HepG2 (cell line): ENCODE results near the gene SRSF1. TPM values are rescaled to one million over a fixed set of nuclear protein-coding genes. Genes with fewer than 3 reads are reported as not detected.

Experiments used
- ATAC-seq: fragments of 200-7000 bp; cut with Tn5 transposase; 3 replicates; pipeline ENCODE4 v1.9.1; 2020; ENCODE audit warnings: mild to moderate bottlenecking, moderate library complexity
- BruUV-seq: library from RNA; stranded (reverse); fragments of 400-500 nt; replicated peaks from 2 replicates; lab custom pipeline; 2021; lab: Mats Ljungman, UMichigan
- CTCF ChIA-PET: fragments of 300-600 bp; formaldehyde crosslinking; extraction: SDS; loops from one replicate; lab custom pipeline; 2021; ENCODE audit warnings: low total read pairs, inconsistent platforms, low intra/inter-chr PET ratio; lab: Yijun Ruan, JAX
- POLR2A ChIA-PET: fragments of 350-600 bp; sonication (Branson Sonifier 250); formaldehyde crosslinking; loops from one replicate; lab custom pipeline; 2020; ENCODE audit warnings: antibody characterized with exemption, inconsistent platforms; lab: Yijun Ruan, JAX
- DNase-seq: peaks from one replicate; pipeline ENCODE4 v3.0.0-alpha.2; 2015; ENCODE audit warnings: low spot score
- FAIRE-seq: peaks from 3 replicates; lab custom pipeline; 2011; peaks lifted over from hg19 to GRCh38; lab: Jason Lieb, UNC
- H2AFZ ChIP-seq: one replicate; pipeline ENCODE4 v1.6.1; 2011; ENCODE audit warnings: low read length, inconsistent platforms
- H3K27ac ChIP-seq: fragments of 300-600 bp; 3 replicates; pipeline ENCODE4 v1.8.0; 2011; ENCODE audit warnings: mixed run types, mild to moderate bottlenecking, mixed read lengths, low read length, inconsistent platforms; ENCODE audit not compliant: insufficient read depth; ENCODE audit errors: extremely low read length
- H3K27me3 ChIP-seq, 2 experiments: fragments of 200-600 bp in 1 of 2; 2 replicates in 1 of 2; 3 replicates in 1 of 2; pipeline versions ENCODE4 v1.6.0 to v1.8.0; 2011; ENCODE audit warnings: low read length in 2 of 2, mild to moderate bottlenecking in 2 of 2, moderate library complexity in 2 of 2, inconsistent platforms in 1 of 2; ENCODE audit not compliant: insufficient read depth in 2 of 2, control insufficient read depth in 1 of 2
- H3K36me3 ChIP-seq, 2 experiments: fragments of 200-600 bp in 1 of 2; replicated peaks in 1 of 2; 2 replicates in 1 of 2; 3 replicates in 1 of 2; pipeline versions ENCODE4 v1.5.1 to v1.8.0; 2011; ENCODE audit warnings: low read length in 2 of 2, inconsistent platforms in 1 of 2; ENCODE audit not compliant: insufficient read depth in 2 of 2, control insufficient read depth in 1 of 2
- H3K4me1 ChIP-seq: 2 replicates; pipeline ENCODE4 v1.5.1; 2012; ENCODE audit warnings: low read length, inconsistent platforms; ENCODE audit not compliant: insufficient read depth
- H3K4me2 ChIP-seq: 2 replicates; pipeline ENCODE4 v1.6.0; 2011; ENCODE audit warnings: low read depth, low read length, inconsistent platforms
- H3K4me3 ChIP-seq, 3 experiments: fragments of 200-600 bp in 1 of 3; sonication (generic), shearing (Covaris generic) in 1 of 3; replicated peaks in 1 of 3; 2 replicates each; pipeline ENCODE4 v1.5.1; 2011 to 2016; ENCODE audit warnings: low read length in 3 of 3, inconsistent platforms in 2 of 3, low read depth in 2 of 3, mild to moderate bottlenecking in 2 of 3, control low read depth in 1 of 3, mixed read lengths in 1 of 3; ENCODE audit not compliant: insufficient read depth in 1 of 3
- H3K79me2 ChIP-seq: one replicate; pipeline ENCODE4 v1.6.1; 2011; ENCODE audit warnings: low read length, inconsistent platforms; ENCODE audit not compliant: insufficient read depth
- H3K9ac ChIP-seq: 2 replicates; pipeline ENCODE4 v1.6.0; 2011; ENCODE audit warnings: mild to moderate bottlenecking, low read depth, low read length, inconsistent platforms; ENCODE audit not compliant: insufficient read depth
- H3K9me3 ChIP-seq: 2 replicates; pipeline ENCODE4 v1.5.1; 2012; ENCODE audit warnings: mild to moderate bottlenecking, low read length
- H4K20me1 ChIP-seq: 2 replicates; pipeline ENCODE4 v1.6.0; 2011; ENCODE audit warnings: inconsistent platforms, mild to moderate bottlenecking, low read length, moderate library complexity; ENCODE audit not compliant: insufficient read depth
- DNMT3B ChIP-seq: conservative IDR thresholded peaks from 2 replicates; pipeline ENCODE4 v1.6.1; 2016; ENCODE audit warnings: missing biosample characterization, control low read depth
- ELF4 ChIP-seq: sonication (generic); formaldehyde crosslinking; IDR thresholded peaks from 2 replicates; pipeline ENCODE4 v1.5.0; 2020; ENCODE audit warnings: missing genetic modification reagents, mild to moderate bottlenecking, moderate library complexity, borderline replicate concordance
- MAFG ChIP-seq: sonication (generic); formaldehyde crosslinking; IDR thresholded peaks from 2 replicates; pipeline ENCODE4 v1.5.1; 2020; ENCODE audit warnings: mild to moderate bottlenecking, missing genetic modification reagents
- MTA1 ChIP-seq: sonication (generic); formaldehyde crosslinking; IDR thresholded peaks from 2 replicates; pipeline ENCODE4 v1.4.0; 2020; ENCODE audit warnings: missing genetic modification reagents, mild to moderate bottlenecking, borderline replicate concordance
- TOE1 ChIP-seq: sonication (generic); formaldehyde crosslinking; IDR thresholded peaks from 2 replicates; pipeline ENCODE4 v1.4.0; 2020; ENCODE audit warnings: mild to moderate bottlenecking, missing genetic modification reagents
- TRIM24 ChIP-seq: sonication (generic); formaldehyde crosslinking; IDR thresholded peaks from 2 replicates; pipeline ENCODE4 v1.8.0; 2022; ENCODE audit warnings: mild to moderate bottlenecking, missing genetic modification reagents
- in situ Hi-C: cut with HindIII; loops from 2 replicates; pipeline ENCODE4 v1.10.0; 2017; ENCODE audit warnings: low pct_unique_long_range_greater_than_20kb; ENCODE audit not compliant: extremely low pct_ligation_motif_present
- intact Hi-C: fragments of 100-400 bp; cut with micrococcal nuclease; formaldehyde crosslinking; loops from one replicate; pipeline ENCODE4 v1.10.0; 2022; ENCODE audit not compliant: unreplicated experiment
- polyA plus RNA-seq, 8 experiments: library from polyadenylated mRNA; depleted of rRNA in 3 of 8; stranded (reverse) in 7 of 8; unstranded in 1 of 8; fragments of >200 nt; fragmentation: Illumina TruSeq in 4 of 8; extraction: Trizol in 4 of 8; gene quantifications; 2 replicates each; pipeline versions ENCODE4 v1.2.1 to v1.2.3, GENCODE V29; 2011 to 2016; ENCODE audit warnings: low read depth in 4 of 8, missing spikeins in 1 of 8, mixed read lengths in 1 of 8; ENCODE audit not compliant: insufficient read depth in 1 of 8
- total RNA-seq, 5 experiments: library from RNA; depleted of rRNA; stranded (reverse); fragments of >200 nt; fragmentation: Illumina TruSeq; extraction: Trizol; gene quantifications; 2 replicates each; pipeline ENCODE4 v1.2.3, GENCODE V29; 2016; ENCODE audit warnings: low read depth in 1 of 5
- TF ChIP-seq, protein P1 (sequence below): fragments of 450-650 bp; IDR thresholded peaks from 2 replicates; pipeline ENCODE4 v1.6.1; 2017
- TF ChIP-seq, protein P2 (sequence below): sonication (generic); formaldehyde crosslinking; IDR thresholded peaks from 2 replicates; pipeline ENCODE4 v1.9.0; 2021; ENCODE audit warnings: mild to moderate bottlenecking, missing genetic modification reagents
- TF ChIP-seq, protein P3 (sequence below): sonication (generic); formaldehyde crosslinking; IDR thresholded peaks from 2 replicates; pipeline ENCODE4 v1.4.0; 2020; ENCODE audit warnings: missing genetic modification reagents, borderline replicate concordance

Gene SRSF1
- total and polyA plus RNA-seq, 2 of the 13 experiments (the other 11 are each of a cell fraction or from before 2014, with no cell fraction given) = 142 to 445 TPM

DNA sequence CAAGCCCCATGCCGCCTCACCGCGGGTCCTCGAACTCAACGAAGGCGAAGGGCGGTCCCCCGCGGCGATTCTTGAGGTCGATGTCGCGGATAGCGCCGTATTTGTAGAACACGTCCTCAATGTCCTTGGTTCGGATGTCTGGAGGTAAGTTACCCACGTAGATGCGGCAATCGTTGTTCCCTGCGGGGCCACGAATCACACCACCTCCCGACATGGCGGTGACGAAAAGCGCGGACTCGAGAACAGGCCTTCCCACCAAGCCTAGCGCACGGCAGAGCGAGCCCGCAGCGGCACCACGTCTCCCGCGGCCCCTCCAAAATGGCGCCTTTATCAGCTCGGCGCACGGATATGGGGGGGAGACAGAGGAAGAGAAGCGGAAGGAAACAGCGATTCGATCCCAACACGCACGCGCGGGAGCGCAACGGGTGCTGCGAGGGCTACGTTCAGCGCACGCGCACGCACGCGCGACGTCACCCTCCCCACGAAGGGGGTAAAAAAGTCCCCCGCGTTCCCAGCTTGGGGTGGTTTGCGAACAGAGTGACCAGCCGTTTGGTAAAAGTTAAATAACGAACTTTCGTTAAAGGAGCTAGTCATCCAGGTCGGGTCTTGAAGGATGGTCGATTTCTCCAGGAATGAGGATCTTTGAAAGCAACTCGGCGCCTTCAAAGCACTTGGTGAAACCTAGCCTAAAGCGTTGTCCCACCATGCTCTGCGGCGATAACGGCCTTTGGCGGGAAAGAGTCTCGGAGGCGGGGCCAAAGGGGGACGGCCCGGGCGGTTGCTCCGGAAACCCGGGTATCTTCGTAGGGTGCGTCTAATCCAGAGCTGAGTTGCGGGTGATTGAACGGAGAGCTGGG, at the start of gene SRSF1 (continued):
- no peak; the same call in none of the 2 replicates for TF ChIP-seq DNMT3B (CRISPR knock-in tag)
- TF ChIP-seq, protein P1, sequence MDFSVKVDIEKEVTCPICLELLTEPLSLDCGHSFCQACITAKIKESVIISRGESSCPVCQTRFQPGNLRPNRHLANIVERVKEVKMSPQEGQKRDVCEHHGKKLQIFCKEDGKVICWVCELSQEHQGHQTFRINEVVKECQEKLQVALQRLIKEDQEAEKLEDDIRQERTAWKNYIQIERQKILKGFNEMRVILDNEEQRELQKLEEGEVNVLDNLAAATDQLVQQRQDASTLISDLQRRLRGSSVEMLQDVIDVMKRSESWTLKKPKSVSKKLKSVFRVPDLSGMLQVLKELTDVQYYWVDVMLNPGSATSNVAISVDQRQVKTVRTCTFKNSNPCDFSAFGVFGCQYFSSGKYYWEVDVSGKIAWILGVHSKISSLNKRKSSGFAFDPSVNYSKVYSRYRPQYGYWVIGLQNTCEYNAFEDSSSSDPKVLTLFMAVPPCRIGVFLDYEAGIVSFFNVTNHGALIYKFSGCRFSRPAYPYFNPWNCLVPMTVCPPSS = no peak

DNA sequence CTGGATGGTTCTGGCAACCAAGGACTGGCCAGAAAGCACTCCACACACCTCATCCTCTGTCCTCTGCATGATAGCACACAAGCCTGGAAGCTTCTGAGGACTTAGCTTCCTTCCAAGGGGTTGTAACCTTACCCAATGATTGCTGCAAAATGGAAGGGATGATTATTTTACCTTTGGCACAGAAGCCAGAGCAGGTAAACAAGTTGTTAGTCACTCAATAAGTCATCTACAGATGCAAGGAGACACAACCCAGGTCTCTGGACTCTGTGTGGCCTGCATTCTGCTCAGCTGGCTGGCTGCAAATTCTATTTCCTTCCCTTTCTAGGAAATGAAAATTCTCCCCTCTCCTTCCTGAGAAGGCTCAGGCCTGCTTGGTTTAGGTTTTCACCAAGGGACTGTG, 49.4 kb upstream of the SRSF1 start:
- Histone ChIP-seq H3K4me2 (no peak overlapping the region), H3K4me3 (no peak overlapping the region), H3K79me2 (no peaks in the 10 kb centered on the region), H3K36me3 (no peaks in the 10 kb centered on the region), H4K20me1 (no peaks in the 10 kb centered on the region), H3K4me1 (peaks cover 5% of the 10 kb centered on the region; the same call in 1 of the 2 replicates), H3K27ac (no peak overlapping the region), H3K27me3 (peaks cover 4 to 23% of the 10 kb centered on the region in 2 experiments), H3K9ac (no peak overlapping the region), H3K9me3 (no peaks in the 10 kb centered on the region), H2AFZ (no peak overlapping the region)
- ChIA-PET CTCF (no interaction called here), POLR2A (no interaction called here)
- no peak for DNase-seq
- intact Hi-C loops (no loop called here), in situ Hi-C loops (no loop called here)
- no peak for FAIRE-seq
- no peak for ATAC-seq
- BruUV-seq = no TSS peak
- no peak for TF ChIP-seq TRIM24 (CRISPR knock-in tag)
- TF ChIP-seq, protein P2, sequence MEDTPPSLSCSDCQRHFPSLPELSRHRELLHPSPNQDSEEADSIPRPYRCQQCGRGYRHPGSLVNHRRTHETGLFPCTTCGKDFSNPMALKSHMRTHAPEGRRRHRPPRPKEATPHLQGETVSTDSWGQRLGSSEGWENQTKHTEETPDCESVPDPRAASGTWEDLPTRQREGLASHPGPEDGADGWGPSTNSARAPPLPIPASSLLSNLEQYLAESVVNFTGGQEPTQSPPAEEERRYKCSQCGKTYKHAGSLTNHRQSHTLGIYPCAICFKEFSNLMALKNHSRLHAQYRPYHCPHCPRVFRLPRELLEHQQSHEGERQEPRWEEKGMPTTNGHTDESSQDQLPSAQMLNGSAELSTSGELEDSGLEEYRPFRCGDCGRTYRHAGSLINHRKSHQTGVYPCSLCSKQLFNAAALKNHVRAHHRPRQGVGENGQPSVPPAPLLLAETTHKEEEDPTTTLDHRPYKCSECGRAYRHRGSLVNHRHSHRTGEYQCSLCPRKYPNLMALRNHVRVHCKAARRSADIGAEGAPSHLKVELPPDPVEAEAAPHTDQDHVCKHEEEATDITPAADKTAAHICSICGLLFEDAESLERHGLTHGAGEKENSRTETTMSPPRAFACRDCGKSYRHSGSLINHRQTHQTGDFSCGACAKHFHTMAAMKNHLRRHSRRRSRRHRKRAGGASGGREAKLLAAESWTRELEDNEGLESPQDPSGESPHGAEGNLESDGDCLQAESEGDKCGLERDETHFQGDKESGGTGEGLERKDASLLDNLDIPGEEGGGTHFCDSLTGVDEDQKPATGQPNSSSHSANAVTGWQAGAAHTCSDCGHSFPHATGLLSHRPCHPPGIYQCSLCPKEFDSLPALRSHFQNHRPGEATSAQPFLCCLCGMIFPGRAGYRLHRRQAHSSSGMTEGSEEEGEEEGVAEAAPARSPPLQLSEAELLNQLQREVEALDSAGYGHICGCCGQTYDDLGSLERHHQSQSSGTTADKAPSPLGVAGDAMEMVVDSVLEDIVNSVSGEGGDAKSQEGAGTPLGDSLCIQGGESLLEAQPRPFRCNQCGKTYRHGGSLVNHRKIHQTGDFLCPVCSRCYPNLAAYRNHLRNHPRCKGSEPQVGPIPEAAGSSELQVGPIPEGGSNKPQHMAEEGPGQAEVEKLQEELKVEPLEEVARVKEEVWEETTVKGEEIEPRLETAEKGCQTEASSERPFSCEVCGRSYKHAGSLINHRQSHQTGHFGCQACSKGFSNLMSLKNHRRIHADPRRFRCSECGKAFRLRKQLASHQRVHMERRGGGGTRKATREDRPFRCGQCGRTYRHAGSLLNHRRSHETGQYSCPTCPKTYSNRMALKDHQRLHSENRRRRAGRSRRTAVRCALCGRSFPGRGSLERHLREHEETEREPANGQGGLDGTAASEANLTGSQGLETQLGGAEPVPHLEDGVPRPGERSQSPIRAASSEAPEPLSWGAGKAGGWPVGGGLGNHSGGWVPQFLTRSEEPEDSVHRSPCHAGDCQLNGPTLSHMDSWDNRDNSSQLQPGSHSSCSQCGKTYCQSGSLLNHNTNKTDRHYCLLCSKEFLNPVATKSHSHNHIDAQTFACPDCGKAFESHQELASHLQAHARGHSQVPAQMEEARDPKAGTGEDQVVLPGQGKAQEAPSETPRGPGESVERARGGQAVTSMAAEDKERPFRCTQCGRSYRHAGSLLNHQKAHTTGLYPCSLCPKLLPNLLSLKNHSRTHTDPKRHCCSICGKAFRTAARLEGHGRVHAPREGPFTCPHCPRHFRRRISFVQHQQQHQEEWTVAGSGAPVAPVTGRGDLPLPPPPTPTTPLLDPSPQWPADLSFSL = no peak
- TF ChIP-seq ELF4 (CRISPR knock-in tag) = no peak
- TF ChIP-seq MTA1 = no peak
- TF ChIP-seq MAFG (CRISPR knock-in tag) = no peak
- TF ChIP-seq TOE1 (CRISPR knock-in tag) = no peak
- TF ChIP-seq, protein P3, sequence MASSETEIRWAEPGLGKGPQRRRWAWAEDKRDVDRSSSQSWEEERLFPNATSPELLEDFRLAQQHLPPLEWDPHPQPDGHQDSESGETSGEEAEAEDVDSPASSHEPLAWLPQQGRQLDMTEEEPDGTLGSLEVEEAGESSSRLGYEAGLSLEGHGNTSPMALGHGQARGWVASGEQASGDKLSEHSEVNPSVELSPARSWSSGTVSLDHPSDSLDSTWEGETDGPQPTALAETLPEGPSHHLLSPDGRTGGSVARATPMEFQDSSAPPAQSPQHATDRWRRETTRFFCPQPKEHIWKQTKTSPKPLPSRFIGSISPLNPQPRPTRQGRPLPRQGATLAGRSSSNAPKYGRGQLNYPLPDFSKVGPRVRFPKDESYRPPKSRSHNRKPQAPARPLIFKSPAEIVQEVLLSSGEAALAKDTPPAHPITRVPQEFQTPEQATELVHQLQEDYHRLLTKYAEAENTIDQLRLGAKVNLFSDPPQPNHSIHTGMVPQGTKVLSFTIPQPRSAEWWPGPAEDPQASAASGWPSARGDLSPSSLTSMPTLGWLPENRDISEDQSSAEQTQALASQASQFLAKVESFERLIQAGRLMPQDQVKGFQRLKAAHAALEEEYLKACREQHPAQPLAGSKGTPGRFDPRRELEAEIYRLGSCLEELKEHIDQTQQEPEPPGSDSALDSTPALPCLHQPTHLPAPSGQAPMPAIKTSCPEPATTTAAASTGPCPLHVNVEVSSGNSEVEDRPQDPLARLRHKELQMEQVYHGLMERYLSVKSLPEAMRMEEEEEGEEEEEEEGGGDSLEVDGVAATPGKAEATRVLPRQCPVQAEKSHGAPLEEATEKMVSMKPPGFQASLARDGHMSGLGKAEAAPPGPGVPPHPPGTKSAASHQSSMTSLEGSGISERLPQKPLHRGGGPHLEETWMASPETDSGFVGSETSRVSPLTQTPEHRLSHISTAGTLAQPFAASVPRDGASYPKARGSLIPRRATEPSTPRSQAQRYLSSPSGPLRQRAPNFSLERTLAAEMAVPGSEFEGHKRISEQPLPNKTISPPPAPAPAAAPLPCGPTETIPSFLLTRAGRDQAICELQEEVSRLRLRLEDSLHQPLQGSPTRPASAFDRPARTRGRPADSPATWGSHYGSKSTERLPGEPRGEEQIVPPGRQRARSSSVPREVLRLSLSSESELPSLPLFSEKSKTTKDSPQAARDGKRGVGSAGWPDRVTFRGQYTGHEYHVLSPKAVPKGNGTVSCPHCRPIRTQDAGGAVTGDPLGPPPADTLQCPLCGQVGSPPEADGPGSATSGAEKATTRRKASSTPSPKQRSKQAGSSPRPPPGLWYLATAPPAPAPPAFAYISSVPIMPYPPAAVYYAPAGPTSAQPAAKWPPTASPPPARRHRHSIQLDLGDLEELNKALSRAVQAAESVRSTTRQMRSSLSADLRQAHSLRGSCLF = no peak
